Lung microvascular endothelial cell (primary cell): ENCODE results near the gene KMO. TPM values are rescaled to one million over a fixed set of nuclear protein-coding genes. Genes with fewer than 3 reads are reported as not detected.

Source experiments
- DNase-seq, 2 donors: peaks; one replicate each; pipeline versions ENCODE4 v3.0.0 to v3.0.0-alpha.2; 2010; ENCODE audit warnings: low read depth in 2 of 2
- total RNA-seq: library from RNA; depleted of rRNA; stranded (reverse); fragments of >200 nt; gene quantifications from 2 replicates; pipeline ENCODE4 v1.2.1, GENCODE V29; 2014

The KMO gene
- total RNA-seq, 1 donor from 2014 or later = not detected

GRCh38 chr1:241624935-241625334 is 92.8 kb downstream of the KMO start:
- no peak for DNase-seq

- DNase-seq = peak; percentile 79
Observed at GRCh38 chr1:241627453-241628259, 95.5 kb downstream of the KMO start.

- DNase-seq = no peak
Observed at GRCh38 chr1:241630005-241630404, 97.8 kb downstream of the KMO start.

GRCh38 chr1:241630476-241630875 is 98.3 kb downstream of the KMO start:
- no peak for DNase-seq

GRCh38 chr1:241630899-241631298 is 98.7 kb downstream of the KMO start:
- no peak for DNase-seq

GRCh38 chr1:241631674-241632073 is 99.5 kb downstream of the KMO start:
- DNase-seq = no peak

GRCh38 chr1:241632987-241633386 is 100.8 kb downstream of the KMO start:
- DNase-seq = no peak

GRCh38 chr1:241635556-241636152 is 103.5 kb downstream of the KMO start:
- DNase-seq = no peak

GRCh38 chr1:241636291-241636690 is 104.1 kb downstream of the KMO start:
- no peak for DNase-seq

- DNase-seq = no peak
Observed at GRCh38 chr1:241637046-241637590, 104.9 kb downstream of the KMO start.

GRCh38 chr1:241637604-241638003 is 105.4 kb downstream of the KMO start:
- no peak for DNase-seq

- no peak for DNase-seq
Observed at GRCh38 chr1:241638099-241638682, 106.0 kb downstream of the KMO start.

GRCh38 chr1:241638909-241639622 is 106.9 kb downstream of the KMO start:
- no peak for DNase-seq

- peak; percentile 46 to 55 for DNase-seq
Observed at GRCh38 chr1:241639623-241640148, 107.5 kb downstream of the KMO start.

- peak; percentile 92 to 94 for DNase-seq
Observed at GRCh38 chr1:241640149-241640866, 108.1 kb downstream of the KMO start, which contains the start of the genes CHML and OPN3. TSS of gene CHML (minus strand) at chr1:241640369. CDS start at chr1:241635766, 4,603 bp downstream. TSS of gene OPN3 (minus strand) at chr1:241640369. CDS start at chr1:241640254, 115 bp downstream.

GRCh38 chr1:241640867-241641622 is 108.9 kb downstream of the KMO start:
- DNase-seq = no peak

- DNase-seq = peak; percentile 24 to 59
Observed at GRCh38 chr1:241641773-241642592, 109.8 kb downstream of the KMO start.

- no peak for DNase-seq
Observed at GRCh38 chr1:241642593-241642944, 110.4 kb downstream of the KMO start.

GRCh38 chr1:241644259-241644658 is 112.1 kb downstream of the KMO start:
- DNase-seq = no peak
